Measurements from ENCODE around the gene DYNC1I2. TPM values are rescaled to one million over a fixed set of nuclear protein-coding genes. Genes with fewer than 3 reads are reported as not detected.

The DYNC1I2 gene
- total RNA-seq, 1 experiment from 2014 or later, result 124 TPM

GRCh38 chr2:171703574-171704347 is 16.5 kb downstream of the DYNC1I2 start:
- peak overlapping the region; percentile 52 for H3K27ac ChIP-seq (ENCODE audit: low read depth, low read length, poor library complexity, severe bottlenecking)
- H3K4me3 ChIP-seq (ENCODE audit: low read depth, low read length, poor library complexity, severe bottlenecking), result no peak overlapping the region
- intact Hi-C loops (cut with micrococcal nuclease; ENCODE audit: unreplicated experiment), result loop anchor here (2.0 to 10.0 kb wide), 3 partner anchors 106 to 251 kb away; no protein-coding TSS in a partner anchor
- ChIA-PET POLR2A (ENCODE audit: low non-redundant PET) (interaction anchor here (0.6 kb wide), 1 partner anchor 15 kb away, joined by 5 read pairs; no protein-coding TSS in a partner anchor), CTCF (interaction anchor here (0.5 to 2.2 kb wide), 13 partner anchors 15 to 758 kb away, joined by 3 to 15 read pairs (median 3); partner anchors contain the start of gene DLX2)
- no TSS peak for BruUV-seq (replicated peaks)
- TF ChIP-seq EZH2 (IDR thresholded peaks at IDR 0.05; ENCODE audit: borderline replicate concordance, low read depth, low read length, poor library complexity, severe bottlenecking) (no peak), CTCF (conservative IDR thresholded peaks at IDR 0.05; ENCODE audit: low read depth, low read length) (peak; percentile 71)
- peaks cover 10% of the 10 kb centered on the region for H3K36me3 ChIP-seq (ENCODE audit: insufficient read depth, low read length, poor library complexity, severe bottlenecking)
- H3K4me1 ChIP-seq (ENCODE audit: insufficient read depth, low read length, poor library complexity, severe bottlenecking), result peaks cover 74% of the 10 kb centered on the region
- no peaks in the 10 kb centered on the region for H3K9me3 ChIP-seq (ENCODE audit: low read depth, low read length, poor library complexity, severe bottlenecking)
- peak; percentile 72 for DNase-seq (ENCODE audit: low spot score)
- no peaks in the 10 kb centered on the region for H3K27me3 ChIP-seq (replicated peaks; ENCODE audit: insufficient read depth, low read depth, low read length, poor library complexity)

GRCh38 chr2:171706152-171706803 is 19.0 kb downstream of the DYNC1I2 start:
- H3K36me3 ChIP-seq (ENCODE audit: insufficient read depth, low read length, poor library complexity, severe bottlenecking), result peaks cover 3% of the 10 kb centered on the region
- peak overlapping the region; percentile 20 for H3K4me3 ChIP-seq (ENCODE audit: low read depth, low read length, poor library complexity, severe bottlenecking)
- peak overlapping the region; percentile 55 for H3K27ac ChIP-seq (ENCODE audit: low read depth, low read length, poor library complexity, severe bottlenecking)
- ChIA-PET POLR2A (ENCODE audit: low non-redundant PET) (no interaction called here), CTCF (interaction anchor here (0.9 to 2.3 kb wide), 5 partner anchors 217 to 407 kb away, joined by 3 to 11 read pairs (median 7); partner anchors contain the start of gene DLX2)
- H3K4me1 ChIP-seq (ENCODE audit: insufficient read depth, low read length, poor library complexity, severe bottlenecking), result peaks cover 96% of the 10 kb centered on the region
- H3K27me3 ChIP-seq (replicated peaks; ENCODE audit: insufficient read depth, low read depth, low read length, poor library complexity), result no peaks in the 10 kb centered on the region
- no TSS peak for BruUV-seq (replicated peaks)
- no peaks in the 10 kb centered on the region for H3K9me3 ChIP-seq (ENCODE audit: low read depth, low read length, poor library complexity, severe bottlenecking)
- DNase-seq (ENCODE audit: low spot score), result peak; percentile 82
- intact Hi-C loops (cut with micrococcal nuclease; ENCODE audit: unreplicated experiment), result loop anchor here (1.0 to 10.0 kb wide), 4 partner anchors 105 to 759 kb away; no protein-coding TSS in a partner anchor
- TF ChIP-seq CTCF (conservative IDR thresholded peaks at IDR 0.05; ENCODE audit: low read depth, low read length) (peak; percentile 66), EZH2 (IDR thresholded peaks at IDR 0.05; ENCODE audit: borderline replicate concordance, low read depth, low read length, poor library complexity, severe bottlenecking) (no peak)

GRCh38 chr2:171707752-171708151 is 20.5 kb downstream of the DYNC1I2 start:
- POLR2A ChIA-PET (ENCODE audit: low non-redundant PET), result no interaction called here
- CTCF ChIA-PET, result interaction anchor here (0.9 kb wide), 1 partner anchor 398 kb away, joined by 3 read pairs; no protein-coding TSS in a partner anchor
- intact Hi-C loops (cut with micrococcal nuclease; ENCODE audit: unreplicated experiment), result loop anchor here (2.0 to 10.0 kb wide), 3 partner anchors 103 to 757 kb away; no protein-coding TSS in a partner anchor
- TF ChIP-seq EZH2 (IDR thresholded peaks at IDR 0.05; ENCODE audit: borderline replicate concordance, low read depth, low read length, poor library complexity, severe bottlenecking) (no peak), CTCF (conservative IDR thresholded peaks at IDR 0.05; ENCODE audit: low read depth, low read length) (no peak)
- peaks cover 3% of the 10 kb centered on the region for H3K36me3 ChIP-seq (ENCODE audit: insufficient read depth, low read length, poor library complexity, severe bottlenecking)
- no peaks in the 10 kb centered on the region for H3K9me3 ChIP-seq (ENCODE audit: low read depth, low read length, poor library complexity, severe bottlenecking)
- no peaks in the 10 kb centered on the region for H3K27me3 ChIP-seq (replicated peaks; ENCODE audit: insufficient read depth, low read depth, low read length, poor library complexity)
- no peak for DNase-seq (ENCODE audit: low spot score)
- peak overlapping the region; percentile 16 for H3K4me3 ChIP-seq (ENCODE audit: low read depth, low read length, poor library complexity, severe bottlenecking)
- H3K4me1 ChIP-seq (ENCODE audit: insufficient read depth, low read length, poor library complexity, severe bottlenecking), result peaks cover 93% of the 10 kb centered on the region
- no TSS peak for BruUV-seq (replicated peaks)
- peak overlapping the region; percentile 71 for H3K27ac ChIP-seq (ENCODE audit: low read depth, low read length, poor library complexity, severe bottlenecking)

Measured in A673 (cell line).